IPS-18c (cell line): Measurements from ENCODE around the gene AP3S1.
"Not testable (repeated sequence)": the region's sequence is repeated elsewhere in the genome, so short reads cannot be mapped to it uniquely, and the experiment has no call there.

Experiments used
- H3K4me3 ChIP-seq: 2 replicates; pipeline ENCODE4 v1.7.0; 2013; ENCODE audit warnings: low read depth, mild to moderate bottlenecking, low read length, moderate library complexity; ENCODE audit not compliant: insufficient read depth
- H3K9me3 ChIP-seq: one replicate; pipeline ENCODE4 v1.6.1; 2013; ENCODE audit warnings: mild to moderate bottlenecking, low read length, moderate library complexity; ENCODE audit not compliant: control insufficient read depth, insufficient read depth

The AP3S1 gene

GRCh38 chr5:115894342-115894741, 52.6 kb downstream of the AP3S1 start:
- Histone ChIP-seq H3K4me3 (no peak overlapping the region), H3K9me3 (no peaks in the 10 kb centered on the region)

GRCh38 chr5:115895821-115896220, 54.1 kb downstream of the AP3S1 start:
- H3K4me3 ChIP-seq, result no peak overlapping the region

GRCh38 chr5:115898656-115899055, 56.9 kb downstream of the AP3S1 start:
- Histone ChIP-seq H3K9me3 (no peaks in the 10 kb centered on the region), H3K4me3 (no peak overlapping the region)

More at GRCh38 chr5:115895821-115896220, 54.1 kb downstream of the AP3S1 start:
- no peaks in the 10 kb centered on the region for H3K9me3 ChIP-seq

- Histone ChIP-seq H3K9me3 (no peaks in the 10 kb centered on the region), H3K4me3 (no peak overlapping the region)
Measured at GRCh38 chr5:115907177-115907576, 65.4 kb downstream of the AP3S1 start.

GRCh38 chr5:115913623-115914400, 72.1 kb downstream of the AP3S1 start:
- not testable (repeated sequence) for H3K4me3 ChIP-seq, H3K9me3 ChIP-seq

- no peak overlapping the region for H3K4me3 ChIP-seq
- H3K9me3 ChIP-seq, result no peaks in the 10 kb centered on the region
Measured at GRCh38 chr5:115920171-115920725, 78.5 kb downstream of the AP3S1 start.

GRCh38 chr5:115928578-115929407, 87.1 kb downstream of the AP3S1 start:
- not testable (repeated sequence) for H3K9me3 ChIP-seq, H3K4me3 ChIP-seq

GRCh38 chr5:115930171-115930570, 88.4 kb downstream of the AP3S1 start:
- H3K9me3 ChIP-seq, H3K4me3 ChIP-seq: not testable (repeated sequence)

- H3K9me3 ChIP-seq, result no peaks in the 10 kb centered on the region
- H3K4me3 ChIP-seq, result no peak overlapping the region
Measured at GRCh38 chr5:115930630-115931337, 89.0 kb downstream of the AP3S1 start.

- H3K4me3 ChIP-seq, result no peak overlapping the region
- no peaks in the 10 kb centered on the region for H3K9me3 ChIP-seq
Measured at GRCh38 chr5:115932991-115933390, 91.3 kb downstream of the AP3S1 start.

GRCh38 chr5:115934388-115934974, 92.7 kb downstream of the AP3S1 start:
- no peak overlapping the region for H3K4me3 ChIP-seq
- H3K9me3 ChIP-seq, result no peaks in the 10 kb centered on the region

- no peaks in the 10 kb centered on the region for H3K9me3 ChIP-seq
- no peak overlapping the region for H3K4me3 ChIP-seq
Measured at GRCh38 chr5:115936031-115936430, 94.3 kb downstream of the AP3S1 start.

- no peak overlapping the region for H3K4me3 ChIP-seq
- no peaks in the 10 kb centered on the region for H3K9me3 ChIP-seq
Measured at GRCh38 chr5:115939059-115939458, 97.3 kb downstream of the AP3S1 start.

- H3K4me3 ChIP-seq, result no peak overlapping the region
- no peaks in the 10 kb centered on the region for H3K9me3 ChIP-seq
Measured at GRCh38 chr5:115940080-115940810, 98.5 kb downstream of the AP3S1 start.

GRCh38 chr5:115941051-115941675, 99.4 kb downstream of the AP3S1 start:
- H3K4me3 ChIP-seq, result no peak overlapping the region

GRCh38 chr5:115944501-115944900, 102.8 kb downstream of the AP3S1 start:
- Histone ChIP-seq H3K4me3 (no peak overlapping the region), H3K9me3 (no peaks in the 10 kb centered on the region)

More at GRCh38 chr5:115941051-115941675, 99.4 kb downstream of the AP3S1 start:
- no peaks in the 10 kb centered on the region for H3K9me3 ChIP-seq
